NCI-H345 (cell line): ENCODE measurements around the gene KCNH6.
A peak's percentile ranks its signal among the peaks of the same experiment; 100 is the strongest.

Experiments
- DNase-seq: peaks from one replicate; lab custom pipeline; 2025; lab: John Stamatoyannopoulos, UW

Gene KCNH6

DNA sequence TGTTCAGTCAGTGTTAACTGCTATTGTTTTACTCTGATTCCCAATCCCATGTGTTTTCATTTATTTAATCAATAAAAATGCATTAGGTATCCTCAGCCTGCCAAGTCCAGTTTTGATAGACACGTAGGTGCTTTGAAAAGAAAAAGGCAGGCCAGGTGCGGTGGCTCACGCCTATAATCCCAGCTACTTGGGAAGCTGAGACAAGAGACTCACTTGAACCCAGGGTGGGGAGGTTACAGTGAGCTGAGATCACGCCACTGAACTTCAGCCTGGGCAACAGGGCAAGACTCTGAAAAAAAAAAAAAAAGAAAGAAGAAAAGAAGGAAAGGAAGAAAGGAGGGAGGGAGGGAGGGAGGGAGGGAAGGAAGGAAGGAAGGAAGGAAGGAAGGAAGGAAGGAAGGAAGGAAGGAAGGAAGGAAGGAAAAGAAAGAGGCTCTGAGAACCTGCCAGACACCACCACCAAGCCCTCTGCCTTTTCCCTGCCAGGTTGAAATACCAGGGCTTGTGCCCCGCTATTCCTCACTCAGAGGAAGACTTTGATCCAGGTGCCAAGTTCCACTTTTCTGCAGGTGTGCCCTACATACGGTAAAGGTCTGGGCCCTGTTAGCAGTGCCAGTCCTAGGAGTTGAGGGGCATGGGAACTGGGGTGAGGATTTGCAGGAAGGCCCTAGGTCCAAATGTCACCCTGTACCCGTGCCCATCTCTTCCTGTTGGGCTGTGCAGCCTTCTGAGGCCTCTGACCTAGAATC lies 10.1 kb upstream of the KCNH6 start:
- DNase-seq: no peak

DNA sequence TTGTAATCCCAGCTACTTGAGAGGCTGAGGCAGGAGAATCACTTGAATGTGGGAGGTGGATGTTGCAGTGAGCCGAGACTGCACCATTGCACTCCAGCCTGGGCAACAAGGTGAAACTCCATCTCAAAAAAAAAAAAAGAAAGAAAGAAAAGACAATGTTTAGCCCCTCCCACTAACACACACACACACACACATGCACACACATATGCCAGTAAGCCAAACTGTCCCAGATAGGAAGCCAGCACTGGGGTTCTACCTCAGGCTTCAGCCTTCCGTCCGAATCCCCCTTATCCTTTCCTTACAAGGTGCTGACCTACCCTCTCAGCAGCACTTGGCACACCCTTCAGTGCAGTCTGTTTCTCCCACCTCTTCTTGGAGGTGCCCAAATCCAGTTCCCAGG lies 8.7 kb upstream of the KCNH6 start:
- DNase-seq: no peak

DNA sequence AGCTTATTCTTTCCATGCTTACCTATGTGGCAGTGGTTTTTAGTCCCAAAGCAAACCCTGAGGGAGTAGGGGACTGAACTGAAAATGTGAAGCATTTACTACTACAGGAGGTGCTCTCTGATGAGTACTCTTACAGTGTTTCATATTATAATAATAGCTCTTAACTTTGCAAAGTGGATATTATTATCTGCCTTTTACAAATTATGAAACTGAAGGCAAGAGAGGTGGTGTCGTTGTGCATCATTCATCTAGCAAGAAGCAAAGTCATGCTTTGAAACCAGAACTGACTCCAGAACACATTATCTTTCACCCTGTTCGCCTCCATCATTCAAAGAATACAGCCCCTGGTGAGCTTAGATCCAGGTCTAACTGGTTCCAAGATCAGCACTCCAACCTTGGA lies 8.2 kb upstream of the KCNH6 start:
- DNase-seq: no peak

DNA sequence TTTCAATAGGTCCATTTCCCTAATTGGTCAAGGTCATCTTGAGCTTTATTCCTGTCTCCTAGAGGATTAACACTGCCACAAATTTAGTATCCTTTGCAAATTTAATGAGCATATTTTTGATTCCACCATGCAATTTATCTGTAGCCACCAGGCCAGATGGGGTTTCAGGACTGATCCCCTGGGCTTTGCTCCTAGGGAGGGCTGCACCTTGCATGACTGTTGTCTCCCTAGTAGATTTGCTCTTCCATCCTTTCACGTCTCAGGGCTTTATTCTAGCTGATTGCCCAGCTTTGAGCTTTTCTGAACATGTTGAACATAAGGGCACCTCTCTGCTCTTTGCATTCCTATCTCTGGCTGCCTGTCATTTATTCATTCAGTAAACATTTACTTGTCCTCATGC lies 7.7 kb upstream of the KCNH6 start:
- DNase-seq: no peak

DNA sequence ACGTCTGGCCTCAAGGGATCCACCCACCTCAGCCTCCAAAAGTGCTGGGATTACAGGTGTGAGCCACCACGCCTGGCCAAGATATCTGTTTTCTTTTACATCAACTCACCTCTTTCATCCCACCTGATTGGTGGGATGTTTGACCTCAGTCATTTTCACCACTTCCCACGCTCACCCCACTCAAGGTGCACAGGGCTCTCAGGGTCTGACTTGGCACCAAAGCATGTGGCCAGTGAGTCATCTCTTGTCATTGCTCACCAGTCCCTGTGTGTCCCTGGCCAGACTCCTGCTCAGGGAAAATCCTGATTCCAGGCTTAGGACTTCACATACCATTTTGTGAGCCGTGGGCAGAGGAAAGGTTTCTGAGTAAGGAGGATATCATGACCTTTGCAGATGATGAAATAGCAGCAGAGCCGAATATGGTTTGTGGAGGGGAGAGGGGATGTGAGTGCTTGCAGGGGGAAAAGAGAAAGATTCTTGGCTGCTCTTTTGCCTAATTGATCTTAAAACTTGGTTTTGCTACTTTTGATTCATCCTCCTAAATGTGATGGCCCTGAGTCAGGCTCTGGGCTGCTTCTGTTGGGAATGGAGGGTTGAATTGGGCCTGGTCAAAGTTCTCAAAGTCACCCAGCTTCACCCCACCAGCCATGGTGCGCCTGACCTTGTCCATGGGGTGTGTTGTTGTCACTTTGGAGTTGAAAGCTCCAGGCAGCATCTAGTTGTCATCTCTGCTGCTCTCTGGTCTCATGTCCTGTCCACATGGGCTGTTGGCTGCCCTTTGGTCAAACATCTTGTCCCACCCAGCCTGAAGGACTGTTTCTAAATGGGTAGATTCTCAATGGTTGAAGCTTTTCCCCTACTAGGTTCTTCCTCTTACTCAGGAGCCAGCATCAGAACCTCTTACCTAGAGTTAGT lies 6.0 kb upstream of the KCNH6 start:
- DNase-seq: no peak

DNA sequence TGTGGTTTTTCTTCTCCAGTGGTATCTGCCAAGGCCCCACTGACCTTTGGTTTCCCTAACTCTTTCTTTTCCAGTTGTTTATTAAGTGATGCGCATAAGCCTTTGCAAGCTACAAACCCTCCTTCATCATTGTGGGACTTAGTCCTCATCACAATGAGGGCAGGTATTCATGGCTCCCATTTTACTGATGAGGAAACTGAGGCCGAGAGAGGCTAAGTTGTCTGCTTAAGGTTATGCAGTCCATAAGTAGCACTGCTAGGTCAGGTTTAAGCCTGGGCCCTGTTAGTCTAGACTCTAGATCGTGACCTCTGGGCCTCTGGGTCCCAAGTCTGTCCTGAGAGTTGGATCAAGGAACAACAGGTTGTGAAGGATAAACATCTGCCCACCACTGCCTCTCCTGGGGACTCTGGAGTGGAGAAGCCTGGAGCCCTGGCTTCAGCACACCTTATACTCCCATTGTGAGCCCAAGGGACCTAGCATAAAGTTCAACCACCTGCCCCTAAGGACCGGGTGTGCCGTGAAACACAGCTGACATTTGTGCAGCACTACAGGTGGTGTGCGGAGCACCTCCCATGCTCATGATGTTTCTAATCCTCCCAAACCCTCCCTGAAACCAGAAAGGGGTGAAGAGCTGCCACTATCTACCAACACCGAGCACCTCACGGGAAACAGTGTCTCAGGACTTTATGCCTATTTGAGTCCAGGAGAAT lies 5.2 kb upstream of the KCNH6 start:
- DNase-seq: peak; percentile 71

DNA sequence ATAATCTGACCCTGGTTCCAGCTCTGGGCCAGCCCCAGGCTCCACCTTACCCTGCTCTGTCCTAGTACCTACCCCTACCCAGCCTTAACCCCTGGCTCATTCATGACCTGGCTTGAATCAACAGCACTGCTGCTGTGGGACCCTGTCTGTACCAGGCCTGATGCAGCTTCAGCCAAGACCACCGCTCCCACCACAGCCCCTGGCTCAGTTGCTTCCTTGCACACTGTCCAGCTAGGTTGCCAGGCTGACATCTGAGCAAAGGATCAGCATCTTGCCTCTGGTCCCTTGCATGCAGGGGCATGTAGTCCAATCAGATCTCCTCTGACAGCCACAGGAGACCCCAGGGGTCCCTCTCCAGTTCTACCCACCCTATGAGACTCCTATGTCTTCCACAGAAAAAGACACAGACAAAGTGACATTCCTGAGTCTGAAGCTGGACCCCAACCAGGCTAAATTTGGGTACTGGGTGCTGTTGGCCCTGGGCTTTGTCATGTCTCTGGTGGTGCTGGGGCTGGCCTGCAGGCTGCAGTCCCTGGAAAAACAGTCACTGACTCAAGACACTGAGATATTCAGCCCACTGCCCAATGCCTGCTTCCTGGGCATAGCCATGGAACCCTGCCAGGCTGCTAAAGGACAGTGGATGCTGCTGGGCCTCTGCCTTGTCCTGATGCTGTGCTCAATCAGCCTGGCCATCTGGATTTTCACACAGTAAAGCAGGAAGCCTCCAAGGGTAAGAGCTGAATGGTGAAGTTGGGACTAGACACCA lies 3.9 kb upstream of the KCNH6 start:
- DNase-seq: no peak

DNA sequence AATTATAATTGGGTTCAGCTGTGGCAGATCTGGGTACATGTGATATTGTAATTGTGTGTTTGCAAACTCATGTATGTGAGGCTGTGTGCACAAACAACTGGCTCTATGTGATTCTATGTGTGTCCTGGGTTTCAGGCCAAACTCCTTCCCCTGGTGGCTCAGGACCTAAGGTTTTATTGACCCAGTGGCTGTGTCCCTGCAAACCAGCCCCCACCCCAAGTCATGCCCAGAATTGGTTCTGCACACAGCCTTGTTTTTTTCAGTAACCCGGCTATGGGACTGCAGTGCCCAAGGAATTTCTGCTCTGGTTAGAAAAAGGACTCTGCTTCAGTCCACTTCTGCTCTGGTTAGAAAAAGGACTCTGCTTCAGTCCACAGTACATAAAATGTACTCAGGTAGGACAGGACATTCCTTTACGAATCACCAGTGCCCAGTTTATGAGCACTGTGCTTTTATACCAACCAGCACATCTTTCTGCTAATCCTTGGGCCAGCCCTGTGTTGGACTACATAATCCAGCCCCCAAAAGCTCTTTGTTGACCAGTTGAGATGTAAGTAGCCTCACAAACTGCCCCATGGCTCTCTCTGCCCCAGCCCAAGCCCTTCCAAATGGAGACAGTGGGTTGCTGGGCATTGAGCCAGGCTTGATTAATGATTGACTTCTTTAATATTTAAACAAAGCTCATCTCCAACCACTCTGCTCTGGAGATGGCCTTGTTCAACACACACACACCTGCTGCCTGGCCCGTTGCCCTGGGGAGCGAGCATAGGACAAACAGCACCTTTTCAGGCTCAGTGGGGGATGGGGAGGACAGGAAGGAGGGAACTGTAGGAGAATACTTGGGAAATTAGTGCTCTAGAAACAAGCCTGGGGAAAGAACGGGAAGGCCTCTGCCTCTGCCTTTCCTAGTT lies 2.9 kb upstream of the KCNH6 start:
- peak; percentile 98 for DNase-seq

DNA sequence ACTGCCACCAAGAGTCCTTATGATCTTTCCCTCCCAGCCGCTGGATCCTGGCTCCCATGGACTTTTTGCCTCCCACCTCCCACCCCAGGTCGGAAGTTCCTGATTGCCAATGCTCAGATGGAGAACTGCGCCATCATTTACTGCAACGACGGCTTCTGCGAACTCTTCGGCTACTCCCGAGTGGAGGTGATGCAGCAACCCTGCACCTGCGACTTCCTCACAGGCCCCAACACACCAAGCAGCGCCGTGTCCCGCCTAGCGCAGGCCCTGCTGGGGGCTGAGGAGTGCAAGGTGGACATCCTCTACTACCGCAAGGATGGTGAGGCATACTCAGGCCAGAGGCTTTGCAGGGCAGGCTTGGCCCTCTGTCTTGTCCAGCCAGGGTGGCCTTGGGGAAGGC lies 893 bp downstream of the KCNH6 start:
- DNase-seq: no peak

DNA sequence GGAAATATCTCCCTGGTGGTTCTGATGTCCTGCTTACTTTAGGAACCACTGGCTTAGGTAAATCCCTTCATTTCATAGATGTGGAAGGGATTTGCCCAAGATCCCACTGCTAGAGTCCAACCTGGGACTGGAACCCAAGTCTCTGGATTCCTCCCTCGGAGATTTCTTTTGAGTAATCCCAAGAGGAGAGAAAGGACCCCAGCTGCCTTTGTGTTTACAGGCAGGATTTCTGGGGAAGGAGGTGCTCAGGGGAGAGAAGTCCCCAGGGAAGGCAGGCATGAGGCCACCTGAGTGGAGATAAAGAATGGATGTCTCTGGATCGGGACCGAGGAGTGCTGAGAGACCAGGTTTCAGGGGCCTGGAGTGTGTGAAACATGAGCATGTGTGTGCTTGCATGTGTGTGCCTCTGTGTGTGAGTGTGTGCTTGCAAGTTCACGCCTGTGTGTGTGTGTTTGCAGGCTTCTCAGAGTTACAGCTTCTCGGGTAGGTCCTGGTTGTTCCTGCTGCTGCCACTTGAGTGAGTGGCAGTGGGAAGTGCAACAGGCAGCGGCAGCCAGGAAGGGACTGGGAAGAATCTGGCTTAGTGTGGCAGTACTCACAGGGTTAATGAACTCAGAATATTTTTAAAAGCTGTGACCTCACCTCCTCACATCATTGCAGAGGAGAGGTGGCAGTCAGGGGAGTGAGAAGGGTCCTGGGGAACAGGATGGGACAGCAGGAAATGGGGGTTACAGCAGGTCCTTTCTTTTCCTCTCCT lies 2.2 kb downstream of the KCNH6 start:
- DNase-seq: no peak

DNA sequence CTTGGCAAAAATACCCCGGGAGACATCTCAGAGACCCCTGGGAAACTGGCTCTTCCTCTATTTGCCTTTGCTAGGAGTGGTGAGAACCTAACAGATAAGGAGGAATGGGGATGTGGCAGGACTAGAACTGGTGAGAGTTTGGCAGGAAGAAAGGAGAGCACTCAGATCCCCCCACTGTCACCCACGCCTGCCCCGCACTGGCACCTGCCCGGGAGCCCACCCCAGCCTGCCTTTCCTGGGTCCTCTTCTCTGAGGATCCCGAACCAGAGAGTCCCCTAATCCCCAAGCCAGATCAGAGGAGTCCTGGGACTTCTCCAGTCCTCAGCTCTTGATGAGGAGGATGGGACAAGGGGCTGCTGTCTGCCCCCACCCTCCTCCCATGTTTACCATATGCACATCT lies 3.7 kb downstream of the KCNH6 start:
- no peak for DNase-seq

DNA sequence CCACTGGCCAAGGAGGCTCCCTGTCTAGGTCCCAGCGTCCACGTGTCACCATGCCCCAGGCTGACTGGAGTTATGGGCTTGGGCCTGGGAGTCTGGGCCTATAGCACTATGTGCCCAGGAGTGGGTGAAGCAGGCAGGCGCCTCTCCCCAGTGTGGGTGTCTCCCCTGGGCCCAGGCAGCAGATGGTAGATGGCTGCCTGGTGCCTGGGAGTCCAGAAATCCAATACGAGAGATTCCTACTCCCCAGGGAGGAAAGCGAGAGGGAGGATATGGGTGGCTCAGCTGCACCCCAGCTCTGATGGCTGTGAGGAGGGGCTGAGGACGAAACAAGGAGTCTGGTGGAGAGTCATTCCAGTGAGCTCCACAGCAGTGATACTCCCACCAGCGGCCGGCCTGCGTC lies 5.0 kb downstream of the KCNH6 start:
- no peak for DNase-seq

DNA sequence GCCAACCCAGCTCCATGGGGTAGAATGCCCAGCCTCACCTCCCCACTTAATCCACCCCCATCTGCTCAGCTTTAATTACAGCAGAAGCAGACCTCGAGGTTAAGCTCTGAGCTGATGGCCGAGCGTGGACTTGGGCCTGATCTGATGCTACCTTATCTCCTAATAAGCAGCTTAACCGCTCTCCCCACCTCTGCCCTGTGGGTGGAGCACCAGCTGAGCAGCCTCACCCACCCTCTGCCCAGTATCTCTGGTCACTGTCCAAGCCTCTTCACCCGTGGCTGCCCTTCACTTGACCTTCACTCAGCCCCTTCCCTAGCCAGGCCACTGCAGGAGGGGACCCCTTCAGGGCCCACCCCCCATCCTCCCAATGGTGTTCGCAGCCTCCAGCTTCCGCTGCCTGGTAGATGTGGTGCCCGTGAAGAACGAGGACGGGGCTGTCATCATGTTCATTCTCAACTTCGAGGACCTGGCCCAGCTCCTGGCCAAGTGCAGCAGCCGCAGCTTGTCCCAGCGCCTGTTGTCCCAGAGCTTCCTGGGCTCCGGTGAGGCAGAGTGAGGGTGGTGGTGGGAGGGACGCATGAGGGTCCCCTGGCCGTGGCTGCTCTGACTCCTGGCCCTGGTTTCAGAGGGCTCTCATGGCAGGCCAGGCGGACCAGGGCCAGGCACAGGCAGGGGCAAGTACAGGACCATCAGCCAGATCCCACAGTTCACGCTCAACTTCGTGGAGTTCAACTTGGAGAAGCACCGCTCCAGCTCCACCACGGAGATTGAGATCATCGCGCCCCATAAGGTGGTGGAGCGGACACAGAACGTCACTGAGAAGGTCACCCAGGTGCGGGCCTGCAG lies 6.8 kb downstream of the KCNH6 start:
- DNase-seq: no peak

DNA sequence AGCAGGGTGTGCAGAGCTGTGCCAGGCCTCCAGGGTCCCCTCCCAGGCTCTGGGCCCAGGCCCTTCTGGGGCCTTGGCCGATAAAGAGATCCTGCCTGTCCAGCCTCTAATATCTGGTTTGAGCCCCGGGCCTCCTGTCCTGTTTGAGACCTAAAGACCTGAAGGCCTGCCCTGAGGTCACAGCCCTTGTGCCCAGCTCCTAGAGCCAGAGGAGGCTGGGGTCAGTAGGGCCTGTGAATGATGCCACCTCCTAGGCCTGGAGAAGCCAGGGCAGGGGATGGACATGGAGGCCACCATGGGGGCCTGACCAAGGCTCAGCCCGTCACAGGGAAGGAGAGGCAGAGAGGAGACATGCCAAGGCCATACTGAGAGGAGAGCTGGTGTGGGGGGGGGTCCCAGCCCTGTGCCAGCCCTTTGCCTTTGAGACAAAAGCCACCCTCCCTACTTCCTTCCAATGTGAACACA lies 7.4 kb downstream of the KCNH6 start:
- no peak for DNase-seq

DNA sequence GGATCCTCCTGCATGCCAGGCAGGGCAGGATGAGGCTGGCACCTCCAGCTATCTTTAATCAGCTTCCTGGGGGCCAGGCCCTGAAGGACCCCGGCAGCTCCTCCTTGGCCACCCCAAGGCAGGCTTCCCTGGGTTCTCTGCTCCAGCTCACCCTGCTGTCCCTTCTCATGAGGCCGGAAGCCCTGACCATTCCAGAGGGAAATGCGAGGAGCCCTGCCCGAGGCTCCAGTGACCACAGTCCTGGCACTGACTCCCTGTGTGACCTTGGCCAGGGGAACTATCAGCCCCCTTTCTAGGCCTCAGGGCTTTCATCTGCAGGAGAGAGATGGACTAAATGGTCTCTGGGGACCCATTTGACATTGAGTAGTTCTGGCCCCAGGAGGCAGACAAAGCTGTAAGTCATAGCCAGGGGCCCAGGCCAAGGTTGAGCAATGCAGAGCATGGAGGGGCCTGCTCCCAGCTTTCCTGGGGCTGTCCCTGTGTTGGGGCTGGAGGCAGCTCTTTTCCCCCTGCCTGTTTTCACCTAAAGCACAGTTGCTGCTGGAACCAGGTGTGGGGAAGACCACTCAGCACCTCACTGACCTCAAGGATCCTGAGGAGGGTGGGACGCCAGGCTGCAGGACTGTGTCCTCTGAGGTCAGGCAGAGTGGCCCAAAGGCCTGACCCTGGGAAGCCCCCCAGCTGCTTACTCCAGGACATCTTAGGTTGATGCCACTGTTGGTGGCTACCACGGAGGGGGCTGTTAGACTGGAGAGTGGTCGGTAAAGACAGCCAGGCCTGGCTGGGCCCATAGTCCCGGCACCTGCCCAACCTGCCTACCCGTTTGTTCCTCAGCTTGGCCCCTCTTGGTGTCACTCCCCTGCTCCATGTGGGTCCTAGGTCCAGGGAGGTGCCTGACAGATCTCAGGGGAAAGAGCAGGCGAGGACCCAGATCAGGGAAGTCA lies 8.1 kb downstream of the KCNH6 start:
- no peak for DNase-seq

DNA sequence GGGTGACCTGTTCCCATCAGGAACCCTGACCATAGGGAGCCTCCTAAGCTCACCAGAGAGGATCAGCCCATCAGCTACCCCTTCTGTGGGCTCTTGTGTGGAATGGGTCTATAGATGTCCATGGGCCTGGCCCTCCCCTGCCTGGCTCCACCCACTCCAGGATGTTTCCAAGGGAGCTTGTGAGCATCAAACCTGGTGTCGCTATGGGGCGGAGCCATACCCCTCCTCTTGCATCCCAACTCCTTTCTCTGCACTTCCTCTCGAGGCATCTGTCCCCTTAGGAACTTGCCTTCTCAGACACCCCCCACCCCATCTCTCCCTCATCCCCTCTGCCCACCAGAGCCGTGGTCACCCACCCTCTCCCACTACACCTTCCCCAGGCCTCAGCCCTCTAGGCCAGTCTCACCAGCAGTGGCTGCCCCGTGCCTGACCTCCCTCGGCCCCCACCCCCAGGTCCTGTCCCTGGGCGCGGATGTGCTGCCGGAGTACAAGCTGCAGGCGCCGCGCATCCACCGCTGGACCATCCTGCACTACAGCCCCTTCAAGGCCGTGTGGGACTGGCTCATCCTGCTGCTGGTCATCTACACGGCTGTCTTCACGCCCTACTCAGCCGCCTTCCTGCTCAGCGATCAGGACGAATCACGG lies 10.4 kb downstream of the KCNH6 start:
- no peak for DNase-seq

DNA sequence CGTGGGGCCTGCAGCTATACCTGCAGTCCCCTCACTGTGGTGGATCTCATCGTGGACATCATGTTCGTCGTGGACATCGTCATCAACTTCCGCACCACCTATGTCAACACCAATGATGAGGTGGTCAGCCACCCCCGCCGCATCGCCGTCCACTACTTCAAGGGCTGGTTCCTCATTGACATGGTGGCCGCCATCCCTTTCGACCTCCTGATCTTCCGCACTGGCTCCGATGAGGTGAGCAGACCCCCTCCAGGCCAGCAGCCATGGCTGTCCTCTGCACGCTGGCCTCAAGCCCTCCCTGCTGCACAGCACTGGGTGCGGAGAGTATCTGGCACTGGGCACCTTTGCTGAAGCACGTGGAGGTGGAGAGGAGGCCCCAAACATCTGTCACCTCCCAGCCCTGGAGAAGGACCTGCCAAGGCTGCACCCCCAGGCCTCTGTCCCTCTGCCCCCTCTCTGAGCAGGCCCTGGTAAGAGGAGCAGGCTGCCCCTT lies 11.0 kb downstream of the KCNH6 start:
- DNase-seq: no peak
